Fibroblast of the aortic adventitia (primary cell): ENCODE data around the gene CYP17A1. TPM values are rescaled to one million over a fixed set of nuclear protein-coding genes. Genes with fewer than 3 reads are reported as not detected.
"Not testable (repeated sequence)": the region's sequence is repeated elsewhere in the genome, so short reads cannot be mapped to it uniquely, and the experiment has no call there.

Experiments
- DNase-seq: peaks from one replicate; pipeline ENCODE4 v3.0.0-alpha.2; 2010; ENCODE audit warnings: low read depth
- H3K4me3 ChIP-seq: 2 replicates; pipeline ENCODE4 v1.5.1; 2011; ENCODE audit warnings: low read depth, mild to moderate bottlenecking, control low read depth, low read length, moderate library complexity
- total RNA-seq: library from RNA; depleted of rRNA; stranded (reverse); fragments of >200 nt; gene quantifications from 2 replicates; pipeline ENCODE4 v1.2.3, GENCODE V29; 2012; ENCODE audit warnings: low replicate concordance
- TF ChIP-seq, protein P1 (sequence below): IDR thresholded peaks from 2 replicates; pipeline ENCODE4 v1.5.1; 2011; ENCODE audit warnings: mild to moderate bottlenecking, low read length, control low read depth, inconsistent platforms; ENCODE audit not compliant: insufficient read depth

The CYP17A1 gene
- total RNA-seq, 1 donor: not detected

DNA sequence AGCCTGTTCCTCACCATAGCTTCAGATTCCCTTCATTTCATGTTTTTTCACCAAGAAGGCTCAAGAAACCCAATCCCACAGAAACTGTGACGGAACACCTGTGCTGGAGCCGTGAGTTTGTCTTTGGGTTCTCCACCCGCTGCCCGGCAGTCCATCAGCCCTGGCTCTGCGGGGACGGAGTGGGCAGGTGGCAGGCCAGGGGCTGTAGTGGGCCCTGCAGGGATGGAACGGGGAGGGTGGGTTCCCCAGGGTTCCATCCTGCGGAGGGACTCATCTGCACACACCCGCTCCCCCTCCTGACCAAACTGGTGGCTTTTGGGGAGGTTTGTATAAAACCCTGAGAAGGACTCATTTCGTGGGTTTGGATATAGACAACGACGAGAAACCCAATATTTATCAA is 15.0 kb downstream of the CYP17A1 start:
- TF ChIP-seq, protein P1, sequence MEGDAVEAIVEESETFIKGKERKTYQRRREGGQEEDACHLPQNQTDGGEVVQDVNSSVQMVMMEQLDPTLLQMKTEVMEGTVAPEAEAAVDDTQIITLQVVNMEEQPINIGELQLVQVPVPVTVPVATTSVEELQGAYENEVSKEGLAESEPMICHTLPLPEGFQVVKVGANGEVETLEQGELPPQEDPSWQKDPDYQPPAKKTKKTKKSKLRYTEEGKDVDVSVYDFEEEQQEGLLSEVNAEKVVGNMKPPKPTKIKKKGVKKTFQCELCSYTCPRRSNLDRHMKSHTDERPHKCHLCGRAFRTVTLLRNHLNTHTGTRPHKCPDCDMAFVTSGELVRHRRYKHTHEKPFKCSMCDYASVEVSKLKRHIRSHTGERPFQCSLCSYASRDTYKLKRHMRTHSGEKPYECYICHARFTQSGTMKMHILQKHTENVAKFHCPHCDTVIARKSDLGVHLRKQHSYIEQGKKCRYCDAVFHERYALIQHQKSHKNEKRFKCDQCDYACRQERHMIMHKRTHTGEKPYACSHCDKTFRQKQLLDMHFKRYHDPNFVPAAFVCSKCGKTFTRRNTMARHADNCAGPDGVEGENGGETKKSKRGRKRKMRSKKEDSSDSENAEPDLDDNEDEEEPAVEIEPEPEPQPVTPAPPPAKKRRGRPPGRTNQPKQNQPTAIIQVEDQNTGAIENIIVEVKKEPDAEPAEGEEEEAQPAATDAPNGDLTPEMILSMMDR: no peak
- H3K4me3 ChIP-seq: no peak overlapping the region
- DNase-seq: no peak

DNA sequence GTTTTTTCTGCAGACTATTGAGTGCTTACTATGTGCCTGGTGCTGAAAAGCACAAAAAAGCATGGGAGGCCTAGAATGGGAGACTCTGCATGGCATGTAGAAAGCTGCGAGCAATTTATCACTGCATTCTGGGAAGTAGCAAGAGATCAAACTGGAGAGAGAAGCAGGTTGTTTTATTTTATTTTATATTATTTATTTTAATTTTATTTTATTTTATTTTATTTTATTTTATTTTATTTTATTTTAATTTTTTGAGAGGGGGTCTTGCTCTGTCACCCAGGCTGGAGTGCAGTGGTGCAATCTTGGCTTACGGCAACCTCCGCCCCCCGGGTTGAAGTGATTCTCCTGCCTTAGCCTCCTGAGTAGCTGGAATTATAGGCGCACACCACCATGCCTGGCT is 17.2 kb downstream of the CYP17A1 start:
- not testable (repeated sequence) for H3K4me3 ChIP-seq, DNase-seq

DNA sequence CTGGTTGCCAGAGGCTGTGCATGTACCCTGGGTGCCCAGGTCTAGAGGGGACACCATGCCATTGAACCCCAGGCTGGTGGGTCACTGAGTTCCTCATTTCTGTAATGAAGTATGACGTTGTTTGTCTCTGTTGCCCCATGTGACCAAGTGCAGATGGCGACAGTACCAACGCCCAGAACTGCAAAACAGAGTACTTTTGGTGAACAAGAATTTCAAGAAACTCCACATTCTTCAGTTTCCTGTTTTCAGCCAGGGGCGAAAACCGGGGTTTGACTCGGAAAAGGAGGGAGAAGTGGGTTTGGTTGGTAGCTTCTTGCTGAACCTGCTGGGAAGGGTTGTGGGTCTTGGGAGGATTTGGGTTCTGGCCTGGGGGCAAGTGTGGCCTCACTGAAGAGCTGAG is 18.2 kb downstream of the CYP17A1 start:
- TF ChIP-seq, protein P1: no peak

DNA sequence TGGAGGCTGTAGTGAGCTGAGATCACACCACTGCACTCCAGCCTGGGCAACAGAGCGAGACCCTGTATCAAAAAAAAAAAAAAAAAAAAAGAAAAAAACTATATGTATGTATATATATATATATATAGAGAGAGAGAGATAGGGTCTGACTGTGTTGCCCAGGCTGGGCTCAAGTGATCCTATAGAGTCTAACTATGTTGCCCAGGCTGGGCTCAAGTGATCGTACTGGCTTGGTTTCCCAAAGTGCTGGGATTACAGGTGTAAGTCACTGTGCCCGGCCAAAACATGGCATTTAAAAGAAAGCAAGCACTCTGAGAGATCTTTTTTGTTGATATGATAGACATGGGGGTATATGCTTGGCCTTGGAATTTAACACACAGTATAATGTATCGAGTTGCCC is 20.0 kb downstream of the CYP17A1 start:
- DNase-seq: no peak
- no peak overlapping the region for H3K4me3 ChIP-seq
- TF ChIP-seq, protein P1: no peak

More for the DNA sequence above, 18.2 kb downstream of the CYP17A1 start:
- no peak for DNase-seq
- H3K4me3 ChIP-seq: no peak overlapping the region

DNA sequence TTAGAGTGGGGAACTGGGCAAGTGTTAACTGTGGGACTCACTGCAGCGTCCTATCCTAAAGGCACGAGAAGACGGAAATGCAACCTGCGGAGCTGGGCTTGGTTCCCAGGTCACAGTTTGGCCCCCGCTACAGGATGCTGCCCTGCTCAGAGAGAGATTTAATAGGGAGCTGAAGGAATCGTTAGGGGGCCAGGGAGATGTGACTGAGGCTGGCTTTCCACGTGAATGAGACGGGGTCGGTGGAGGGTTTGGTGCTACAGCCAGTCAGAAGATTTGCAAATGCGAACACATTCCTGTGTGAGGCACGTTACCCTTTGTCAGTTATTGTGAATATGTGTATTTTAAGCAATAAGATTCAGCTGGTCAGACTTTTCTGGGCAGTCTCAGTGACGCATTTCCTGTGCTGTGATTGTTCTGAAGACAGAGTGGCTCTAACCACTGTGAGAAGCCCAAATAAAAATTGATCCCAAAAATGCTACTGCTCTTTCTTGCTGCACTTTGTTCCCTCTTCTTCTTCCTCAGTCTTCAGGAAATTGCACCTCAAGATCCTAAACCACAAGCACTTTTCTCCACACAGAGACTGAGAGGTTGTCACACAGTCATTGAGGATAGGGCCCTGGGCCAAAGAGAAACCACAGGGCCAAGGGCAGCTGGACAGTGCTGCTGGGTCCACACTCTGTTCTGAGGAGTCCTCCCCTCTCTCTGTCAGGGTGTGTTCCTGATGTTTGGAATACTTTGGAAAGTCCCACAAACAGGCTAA is 21.2 kb downstream of the CYP17A1 start:
- H3K4me3 ChIP-seq: no peak overlapping the region
- peak; percentile 96 for DNase-seq
- TF ChIP-seq, protein P1: no peak

DNA sequence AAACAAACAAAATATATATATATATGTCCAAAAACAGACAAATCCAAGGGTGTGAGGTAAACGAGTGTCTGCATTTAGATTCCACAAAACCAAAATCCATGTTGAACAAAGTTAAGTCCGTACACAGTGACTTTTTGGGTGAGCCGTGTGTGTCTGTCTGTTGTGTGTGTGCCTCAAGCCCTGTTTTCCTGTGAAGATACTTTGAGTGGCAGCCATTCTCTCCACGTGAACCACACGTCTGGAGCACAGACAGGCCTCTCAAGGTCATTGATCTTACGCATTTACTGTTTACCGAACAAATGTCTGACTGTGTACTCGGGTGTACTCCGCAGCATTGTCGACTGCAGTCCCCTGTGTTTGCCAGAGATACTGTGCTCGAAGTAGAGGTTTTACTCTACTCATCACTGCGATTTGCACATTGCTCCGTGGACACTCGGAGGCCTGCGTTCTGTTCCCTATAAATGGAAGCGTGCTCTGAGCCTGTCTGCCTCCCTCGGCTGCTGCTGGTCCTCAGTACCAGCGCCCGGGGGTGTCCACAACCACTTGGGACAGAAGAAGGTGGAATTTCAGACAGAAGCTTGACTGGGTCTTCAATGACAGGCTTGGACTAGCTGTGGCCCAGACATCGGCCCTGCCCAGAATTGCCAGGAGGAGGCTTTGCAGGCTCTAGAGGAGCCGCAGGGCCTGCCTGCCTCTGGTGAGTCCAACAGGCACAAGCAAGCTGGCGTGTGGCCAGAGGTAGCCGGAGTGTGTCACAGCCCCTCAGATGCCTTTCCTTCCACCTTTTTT is 22.1 kb downstream of the CYP17A1 start:
- peak; percentile 74 for DNase-seq
- H3K4me3 ChIP-seq: no peak overlapping the region
- TF ChIP-seq, protein P1: peak; percentile 12

DNA sequence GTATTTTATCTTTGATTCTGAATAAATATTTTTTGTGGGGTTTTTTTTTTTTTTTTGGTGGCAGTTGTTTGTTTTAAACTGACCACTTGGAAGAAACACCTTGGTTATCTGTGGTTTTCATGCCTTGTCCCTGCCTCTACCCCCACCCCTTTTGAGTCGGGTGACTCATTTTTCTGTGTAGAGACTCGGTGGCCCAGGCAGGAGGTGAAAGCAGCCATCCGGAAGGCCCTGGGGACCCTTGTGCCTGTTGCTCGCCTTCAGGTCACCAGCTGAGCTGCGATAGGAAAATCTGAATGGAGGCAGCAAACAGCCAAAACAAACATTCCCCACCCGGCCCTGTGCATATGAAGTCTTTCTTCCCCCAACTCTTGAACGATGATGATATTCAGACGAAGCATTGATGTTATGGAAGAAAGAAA is 22.8 kb downstream of the CYP17A1 start:
- no peak overlapping the region for H3K4me3 ChIP-seq
- peak; percentile 71 for DNase-seq
- TF ChIP-seq, protein P1: no peak
